ENCODE measurements around the gene ADGRL2.

DNA sequence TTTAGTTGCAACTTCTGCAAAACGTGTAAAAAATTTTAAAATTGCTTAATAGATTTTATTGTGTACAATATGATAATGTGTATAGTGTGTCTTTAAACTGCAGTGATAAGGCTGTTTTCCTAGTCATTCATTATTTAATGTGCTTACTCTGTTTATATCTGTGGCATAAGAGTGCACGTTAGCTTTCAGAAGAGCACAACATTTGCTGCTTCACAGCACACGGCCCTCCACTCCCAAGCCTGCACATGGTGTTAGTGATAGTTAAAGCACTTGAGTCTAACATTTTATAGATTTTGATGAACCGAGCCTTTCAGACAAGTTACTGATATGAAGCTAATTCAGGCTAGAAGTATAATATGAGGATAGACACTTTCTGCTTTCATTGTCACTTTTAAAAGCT lies 120.6 kb downstream of the ADGRL2 start:
- TF ChIP-seq, protein P1, sequence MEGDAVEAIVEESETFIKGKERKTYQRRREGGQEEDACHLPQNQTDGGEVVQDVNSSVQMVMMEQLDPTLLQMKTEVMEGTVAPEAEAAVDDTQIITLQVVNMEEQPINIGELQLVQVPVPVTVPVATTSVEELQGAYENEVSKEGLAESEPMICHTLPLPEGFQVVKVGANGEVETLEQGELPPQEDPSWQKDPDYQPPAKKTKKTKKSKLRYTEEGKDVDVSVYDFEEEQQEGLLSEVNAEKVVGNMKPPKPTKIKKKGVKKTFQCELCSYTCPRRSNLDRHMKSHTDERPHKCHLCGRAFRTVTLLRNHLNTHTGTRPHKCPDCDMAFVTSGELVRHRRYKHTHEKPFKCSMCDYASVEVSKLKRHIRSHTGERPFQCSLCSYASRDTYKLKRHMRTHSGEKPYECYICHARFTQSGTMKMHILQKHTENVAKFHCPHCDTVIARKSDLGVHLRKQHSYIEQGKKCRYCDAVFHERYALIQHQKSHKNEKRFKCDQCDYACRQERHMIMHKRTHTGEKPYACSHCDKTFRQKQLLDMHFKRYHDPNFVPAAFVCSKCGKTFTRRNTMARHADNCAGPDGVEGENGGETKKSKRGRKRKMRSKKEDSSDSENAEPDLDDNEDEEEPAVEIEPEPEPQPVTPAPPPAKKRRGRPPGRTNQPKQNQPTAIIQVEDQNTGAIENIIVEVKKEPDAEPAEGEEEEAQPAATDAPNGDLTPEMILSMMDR (IDR thresholded peaks at IDR 0.05) = no peak
- no peak for TF ChIP-seq POLR2A (IDR thresholded peaks at IDR 0.05)
